Sigmoid colon (tissue), 7 donors: ENCODE measurements around the gene CPS1. TPM values are rescaled to one million over a fixed set of nuclear protein-coding genes. Genes with fewer than 3 reads are reported as not detected.

ENCODE experiments used
- DNase-seq: peaks from one replicate; pipeline ENCODE4 v3.0.0-alpha.2; 2019
- H3K27ac ChIP-seq, 4 donors: fragments of 200-600 bp; sonication (generic); one replicate each; pipeline ENCODE4 v1.5.1; 2016 to 2019; ENCODE audit warnings: mild to moderate bottlenecking in 1 of 4
- H3K27me3 ChIP-seq, 3 donors: fragments of 200-600 bp; sonication (generic); one replicate each; pipeline ENCODE4 v1.5.1; 2019; ENCODE audit warnings: mild to moderate bottlenecking in 1 of 3
- H3K36me3 ChIP-seq, 4 donors: fragments of 200-600 bp; sonication (generic); one replicate each; pipeline ENCODE4 v1.5.1; 2016 to 2019
- H3K4me1 ChIP-seq, 4 donors: fragments of 200-600 bp; sonication (generic); one replicate each; pipeline ENCODE4 v1.5.1; 2017 to 2019
- H3K4me3 ChIP-seq, 4 donors: fragments of 200-600 bp; sonication (generic); one replicate each; pipeline ENCODE4 v1.5.1; 2017 to 2019; ENCODE audit warnings: mild to moderate bottlenecking in 2 of 4, moderate library complexity in 1 of 4
- H3K9me3 ChIP-seq, 4 donors: fragments of 200-600 bp in 3 of 4; sonication (generic) in 3 of 4; one replicate each; pipeline versions ENCODE4 v1.5.1 to v1.6.1; 2013 to 2019
- CTCF ChIP-seq, 4 experiments: fragments of 450-650 bp in 3 of 4; fragments of 200-600 bp in 1 of 4; IDR thresholded peaks; one replicate each; pipeline ENCODE4 v1.5.1; 2016 to 2019; ENCODE audit warnings: antibody characterized with exemption in 4 of 4, mild to moderate bottlenecking in 3 of 4, moderate library complexity in 2 of 4
- EP300 ChIP-seq, 4 donors: sonication (generic); formaldehyde crosslinking; IDR thresholded peaks; one replicate each; pipeline ENCODE4 v1.6.1; 2017; ENCODE audit warnings: antibody characterized with exemption in 4 of 4
- POLR2A ChIP-seq, 2 donors: fragments of 450-650 bp; IDR thresholded peaks; one replicate each; pipeline ENCODE4 v1.6.1; 2016; ENCODE audit warnings: antibody characterized with exemption in 2 of 2, mild to moderate bottlenecking in 2 of 2, moderate library complexity in 2 of 2
- POLR2AphosphoS5 ChIP-seq, 4 donors: sonication (generic); formaldehyde crosslinking; IDR thresholded peaks; one replicate each; pipeline ENCODE4 v1.6.1; 2017; ENCODE audit warnings: antibody characterized with exemption in 4 of 4
- WGBS, 2 donors: extraction: QIAGEN DNeasy Blood & Tissue Kit; methylation state at CpG; one replicate each; pipeline ENCODE4 v1.1.7; 2013; 5-methylcytosine and 5-hydroxymethylcytosine counted together
- intact Hi-C: fragments of 100-400 bp; cut with DNase I; formaldehyde crosslinking; loops from one replicate; pipeline ENCODE4 v1.15.1; 2023
- polyA plus RNA-seq, 3 donors: library from polyadenylated mRNA; stranded (reverse); fragments of 200-250 nt; gene quantifications; one replicate each; pipeline ENCODE4 v1.2.3, GENCODE V29; 2013
- total RNA-seq, 4 donors: library from RNA; depleted of rRNA; stranded (reverse); fragments of >200 nt; gene quantifications; one replicate each; pipeline ENCODE4 v1.1.0, GENCODE V29; 2016
- donor health status: healthy with polysubstance abuse.
- donor health status: Bipolar disorder and iron deficiency.
- donor health status: healthy.

CPS1 gene
- total and polyA plus RNA-seq, 7 donors, result 0.29 to 2.9 (median 2.2) TPM; not detected in 2

- Histone ChIP-seq H3K4me1 (no peaks in the 10 kb centered on the region), H3K27me3 (no peaks in the 10 kb centered on the region), H3K27ac (no peak overlapping the region), H3K9me3 (no peaks in the 10 kb centered on the region), H3K36me3 (no peaks in the 10 kb centered on the region), H3K4me3 (no peak overlapping the region)
- no peak for DNase-seq
- no peak for TF ChIP-seq POLR2A (IDR thresholded peaks at IDR 0.05)
- TF ChIP-seq POLR2AphosphoS5 (IDR thresholded peaks at IDR 0.05), result no peak
- no peak for TF ChIP-seq CTCF (IDR thresholded peaks at IDR 0.05)
- no peak for TF ChIP-seq EP300 (IDR thresholded peaks at IDR 0.05)
- intact Hi-C loops, result no loop called here
These were observed 90.8 kb downstream of the CPS1 start for GRCh38 chr2:210647151-210647550.

- intact Hi-C loops, result no loop called here
- 35 to 71% methylated on average over 1 of the region's 1 CpG for WGBS, 2 donors
- Histone ChIP-seq H3K27ac (no peak overlapping the region), H3K27me3 (no peaks in the 10 kb centered on the region), H3K9me3 (no peaks in the 10 kb centered on the region), H3K36me3 (no peaks in the 10 kb centered on the region), H3K4me3 (no peak overlapping the region), H3K4me1 (no peaks in the 10 kb centered on the region)
- no peak for DNase-seq
- TF ChIP-seq CTCF (IDR thresholded peaks at IDR 0.05) (no peak), POLR2A (IDR thresholded peaks at IDR 0.05) (no peak), POLR2AphosphoS5 (IDR thresholded peaks at IDR 0.05) (no peak), EP300 (IDR thresholded peaks at IDR 0.05) (no peak)
These were observed 97.7 kb downstream of the CPS1 start for GRCh38 chr2:210654091-210654490.

- 38 to 53% methylated on average over 3 of the region's 3 CpGs for WGBS, 2 donors
- intact Hi-C loops, result no loop called here
These were observed 99.0 kb downstream of the CPS1 start for GRCh38 chr2:210655229-210655975.

GRCh38 chr2:210657874-210658273, 101.5 kb downstream of the CPS1 start:
- Histone ChIP-seq H3K36me3 (no peaks in the 10 kb centered on the region), H3K27ac (no peak overlapping the region), H3K27me3 (no peaks in the 10 kb centered on the region), H3K4me1 (no peaks in the 10 kb centered on the region), H3K9me3 (no peaks in the 10 kb centered on the region), H3K4me3 (no peak overlapping the region)
- no peak for TF ChIP-seq POLR2AphosphoS5 (IDR thresholded peaks at IDR 0.05)
- no peak for TF ChIP-seq POLR2A (IDR thresholded peaks at IDR 0.05)
- no peak for TF ChIP-seq EP300 (IDR thresholded peaks at IDR 0.05)
- TF ChIP-seq CTCF (IDR thresholded peaks at IDR 0.05), result no peak
- no peak for DNase-seq
- 79 to 81% methylated on average over 1 of the region's 1 CpG for WGBS, 2 donors
- intact Hi-C loops, result no loop called here

More at GRCh38 chr2:210655229-210655975, 99.0 kb downstream of the CPS1 start:
- no peaks in the 10 kb centered on the region for H3K36me3 ChIP-seq
- H3K4me3 ChIP-seq, result no peak overlapping the region
- TF ChIP-seq POLR2A (IDR thresholded peaks at IDR 0.05), result no peak
- TF ChIP-seq POLR2AphosphoS5 (IDR thresholded peaks at IDR 0.05), result no peak
- no peak for TF ChIP-seq CTCF (IDR thresholded peaks at IDR 0.05)
- TF ChIP-seq EP300 (IDR thresholded peaks at IDR 0.05), result no peak
- H3K27ac ChIP-seq, result no peak overlapping the region
- no peaks in the 10 kb centered on the region for H3K9me3 ChIP-seq
- H3K27me3 ChIP-seq, result no peaks in the 10 kb centered on the region
- H3K4me1 ChIP-seq, result no peaks in the 10 kb centered on the region
- DNase-seq, result no peak

- intact Hi-C loops, result no loop called here
- Histone ChIP-seq H3K36me3 (no peaks in the 10 kb centered on the region), H3K27me3 (no peaks in the 10 kb centered on the region), H3K4me1 (no peaks in the 10 kb centered on the region), H3K4me3 (no peak overlapping the region), H3K9me3 (no peaks in the 10 kb centered on the region), H3K27ac (no peak overlapping the region)
- DNase-seq, result no peak
- TF ChIP-seq EP300 (IDR thresholded peaks at IDR 0.05) (no peak), POLR2AphosphoS5 (IDR thresholded peaks at IDR 0.05) (no peak), POLR2A (IDR thresholded peaks at IDR 0.05) (no peak), CTCF (IDR thresholded peaks at IDR 0.05) (no peak)
These were observed 104.4 kb downstream of the CPS1 start for GRCh38 chr2:210660751-210661150.
